HG02884 (cell line): Measurements from ENCODE around the gene PROK2.

ENCODE experiments used
- ATAC-seq: cut with Tn5 transposase; IDR thresholded peaks from one replicate; pipeline ENCODE4 v1.9.1; 2021; ENCODE audit warnings: mild to moderate bottlenecking, moderate library complexity; ENCODE audit not compliant: unreplicated experiment

Gene PROK2

DNA sequence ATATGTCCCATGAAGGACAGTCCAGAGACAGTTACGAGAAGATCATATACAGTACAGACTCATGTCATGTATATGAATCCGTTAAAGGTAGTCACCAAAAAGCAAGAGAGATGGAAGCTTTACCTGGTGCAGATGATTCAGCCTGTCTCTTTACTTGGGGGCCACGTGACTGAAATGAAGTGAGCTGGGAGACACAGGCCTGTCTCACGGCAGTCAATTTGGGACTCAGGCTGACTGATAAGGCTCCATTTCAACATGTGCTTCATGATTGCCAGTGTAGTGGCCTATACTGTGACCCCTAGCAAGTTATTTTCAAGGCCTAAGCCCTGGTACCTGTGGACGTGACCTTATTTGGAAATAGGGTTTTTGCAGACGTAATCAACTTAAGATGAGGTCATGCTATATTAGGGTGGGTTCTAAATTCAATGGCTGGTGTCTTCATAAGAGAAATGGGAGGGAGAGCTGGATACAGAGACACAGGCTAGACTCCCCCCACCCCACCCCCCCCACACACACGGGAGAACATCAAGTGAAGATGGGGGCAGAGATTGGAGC lies 3.0 kb upstream of the PROK2 start:
- ATAC-seq: no peak

DNA sequence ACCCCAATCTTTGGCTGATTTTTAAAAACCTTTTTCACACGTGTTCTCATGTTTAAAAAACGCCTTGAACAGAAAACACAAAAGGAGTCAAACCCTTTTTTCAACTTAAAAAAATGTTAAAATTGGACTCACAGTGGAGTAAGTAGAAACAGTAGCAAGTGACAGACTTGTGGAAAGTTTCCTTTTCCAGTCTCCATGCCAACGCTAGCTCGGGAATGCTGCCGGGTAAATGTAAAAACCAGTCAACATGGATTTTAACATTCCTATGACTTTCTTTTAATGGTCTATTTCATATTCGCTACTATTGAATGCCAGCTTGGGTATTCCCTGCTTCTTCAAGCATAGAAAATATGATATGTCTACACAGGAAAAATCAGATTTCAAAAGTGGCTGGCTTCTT lies 1.6 kb upstream of the PROK2 start:
- no peak for ATAC-seq

DNA sequence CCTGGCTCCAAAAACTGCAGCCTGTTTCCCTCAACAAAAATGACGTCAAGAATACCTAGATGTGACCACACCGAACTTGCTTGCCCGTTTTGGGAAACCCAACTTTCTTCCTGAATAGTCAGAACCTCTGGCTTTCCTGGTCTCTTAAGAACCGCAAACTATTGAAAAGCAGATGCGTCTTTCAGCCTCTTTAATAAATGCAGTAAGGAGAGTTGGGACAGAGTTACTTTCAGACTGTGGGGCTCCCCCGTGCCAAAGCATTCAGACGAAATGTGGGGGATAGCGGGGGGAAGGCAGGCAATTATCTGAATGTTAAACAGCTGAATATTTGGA lies 1.2 kb upstream of the PROK2 start:
- ATAC-seq: no peak

DNA sequence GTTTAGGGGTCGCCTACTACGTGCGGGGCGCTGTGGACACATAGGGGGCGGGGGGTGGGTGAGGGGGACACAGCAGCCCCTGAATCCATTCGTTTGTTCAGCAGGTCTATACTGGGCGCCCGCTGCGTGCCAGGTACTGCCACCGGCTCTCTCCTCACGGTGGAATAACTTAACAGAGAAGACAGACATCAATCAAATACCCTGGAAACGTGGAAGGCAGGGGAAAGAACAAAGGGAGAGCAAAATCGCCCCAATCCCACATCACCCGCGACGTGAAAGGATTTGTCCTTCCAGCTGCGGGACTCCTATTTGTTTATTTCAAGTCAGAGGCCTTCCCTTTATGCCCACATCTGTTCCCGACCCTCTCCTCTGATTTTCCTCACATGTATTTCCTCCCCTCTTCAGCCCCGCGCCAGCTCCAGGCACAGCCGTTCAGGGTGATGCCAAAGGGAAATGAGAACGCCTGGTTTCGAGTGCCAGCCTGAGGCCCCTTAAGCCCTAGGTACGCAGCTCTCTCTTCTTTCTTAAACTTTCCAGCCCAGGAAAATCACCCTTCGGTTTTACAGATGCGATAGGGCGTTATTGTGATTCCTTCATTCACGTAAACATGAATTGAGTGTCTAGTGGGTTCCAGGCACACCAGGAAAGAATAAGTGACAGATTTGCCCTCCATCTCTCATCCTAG lies 726 bp upstream of the PROK2 start:
- no peak for ATAC-seq

DNA sequence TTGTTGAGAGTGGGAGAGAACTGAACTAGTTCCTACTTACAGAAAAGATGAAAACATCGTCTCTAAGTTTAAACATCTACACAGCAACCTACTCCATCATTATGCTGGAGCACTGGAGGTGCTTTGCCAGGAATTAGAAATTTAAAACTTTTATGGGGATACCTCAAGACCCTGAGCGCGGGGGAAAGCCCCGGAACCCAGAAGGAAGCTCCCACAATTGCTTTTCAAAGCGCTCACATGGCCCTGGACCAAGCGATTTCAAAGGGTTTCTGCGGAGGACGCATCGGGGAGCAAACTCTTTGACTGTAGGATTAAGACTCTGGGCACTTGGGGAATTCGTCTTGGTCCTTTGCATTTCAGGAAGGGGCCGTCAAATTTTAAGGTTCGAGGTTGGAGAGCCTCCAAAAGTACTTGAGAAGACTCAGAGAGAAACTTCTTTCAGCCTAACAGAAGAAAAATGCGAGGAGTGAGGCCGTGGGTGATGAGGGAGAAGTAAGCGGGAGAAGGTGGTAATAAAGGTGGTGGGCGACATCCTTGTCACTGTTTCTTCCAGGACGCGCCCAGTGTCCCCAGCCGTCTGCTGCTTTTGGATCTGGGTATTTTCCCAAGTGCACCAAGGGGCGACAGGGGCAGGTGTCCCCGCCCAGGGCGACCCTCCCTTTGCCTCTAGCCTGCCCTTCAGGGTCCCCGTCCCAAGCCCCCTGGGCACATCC lies 591 bp downstream of the PROK2 start:
- no peak for ATAC-seq

DNA sequence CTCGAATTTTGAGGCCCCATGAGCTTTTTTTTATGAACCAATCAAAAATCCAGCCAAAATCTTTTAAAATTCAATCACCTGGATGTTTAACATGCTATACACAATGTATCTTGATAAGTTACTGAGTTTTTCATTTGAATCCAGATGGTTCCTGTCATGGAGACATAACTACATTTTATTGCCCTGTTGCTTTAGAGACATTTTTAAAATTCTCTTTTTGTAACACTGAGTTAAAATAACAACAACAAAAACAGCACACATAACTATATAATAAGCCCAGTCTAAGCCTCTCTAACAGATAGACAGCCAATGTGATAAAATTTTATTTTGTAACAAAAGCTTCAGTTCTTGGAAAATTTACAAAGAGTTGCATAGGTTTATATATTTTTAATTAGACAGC lies 1.8 kb downstream of the PROK2 start:
- ATAC-seq: no peak

DNA sequence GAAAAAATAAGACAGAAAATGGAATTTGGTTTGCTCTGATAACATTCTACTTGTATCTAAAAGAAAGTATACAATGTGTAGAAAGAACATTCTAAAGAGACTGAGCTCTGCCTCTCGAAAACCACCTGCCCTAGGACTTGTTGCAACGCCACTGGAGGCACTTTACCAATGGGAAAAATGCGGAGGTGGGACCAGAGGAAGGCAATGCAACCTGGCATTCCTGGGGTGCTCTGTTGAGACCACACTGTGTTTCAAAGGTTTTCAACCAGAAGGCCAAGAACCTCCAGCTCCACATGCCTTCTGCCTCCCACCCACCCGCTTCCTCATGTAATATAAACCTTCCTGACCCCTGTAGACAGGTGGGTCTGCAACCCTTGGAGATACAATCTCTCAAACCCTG lies 4.5 kb downstream of the PROK2 start:
- ATAC-seq: no peak

DNA sequence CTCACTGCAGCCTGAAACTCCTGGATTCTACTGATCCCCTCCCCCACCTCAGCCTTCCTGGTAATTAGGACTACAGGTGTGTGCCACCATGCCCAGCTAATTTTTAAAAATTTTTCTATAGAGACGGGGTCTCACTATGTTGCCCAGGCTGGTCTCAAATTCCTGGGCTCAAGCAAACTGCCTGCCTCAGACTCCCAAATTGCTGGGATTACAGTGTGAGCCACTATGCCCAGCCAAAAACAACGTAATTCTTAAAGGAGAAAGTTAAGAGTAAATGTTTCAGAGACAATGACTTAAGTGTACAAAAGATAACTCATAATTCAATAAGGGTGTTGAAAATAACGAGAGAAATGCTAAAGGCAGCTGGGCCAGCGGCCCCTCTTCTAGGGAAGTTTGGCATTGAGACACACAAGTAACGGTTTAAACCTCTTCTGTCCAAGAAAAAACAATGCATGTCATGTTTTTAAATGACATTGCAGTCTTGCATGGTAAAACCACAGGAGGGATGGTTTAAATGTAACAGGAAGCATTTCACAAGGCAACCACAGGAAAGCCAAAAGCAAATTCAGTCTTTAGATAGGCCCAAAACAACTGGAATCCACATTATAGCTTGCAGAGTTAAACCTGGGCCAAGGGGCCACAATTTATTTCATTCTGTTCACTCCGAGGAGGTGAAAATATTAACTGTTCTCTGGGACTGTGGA lies 5.1 kb downstream of the PROK2 start:
- no peak for ATAC-seq

DNA sequence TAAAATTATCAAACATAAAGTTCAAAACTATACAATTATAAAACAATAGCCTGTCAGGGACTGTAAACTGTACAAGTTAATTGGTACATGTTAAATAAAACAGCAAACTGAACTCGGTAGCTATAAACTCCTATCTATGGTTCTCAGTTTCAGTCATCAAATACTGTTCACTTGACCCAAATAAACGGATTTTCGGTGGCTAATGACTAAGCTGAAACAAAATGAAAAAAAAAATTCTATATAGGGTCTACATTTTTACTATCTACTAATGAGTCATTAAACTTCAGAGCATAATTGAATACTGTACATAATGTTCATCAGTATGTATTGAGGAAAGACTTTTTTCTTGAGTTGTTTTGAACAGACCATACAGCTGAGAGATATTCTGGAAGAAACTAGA lies 6.6 kb downstream of the PROK2 start:
- no peak for ATAC-seq

DNA sequence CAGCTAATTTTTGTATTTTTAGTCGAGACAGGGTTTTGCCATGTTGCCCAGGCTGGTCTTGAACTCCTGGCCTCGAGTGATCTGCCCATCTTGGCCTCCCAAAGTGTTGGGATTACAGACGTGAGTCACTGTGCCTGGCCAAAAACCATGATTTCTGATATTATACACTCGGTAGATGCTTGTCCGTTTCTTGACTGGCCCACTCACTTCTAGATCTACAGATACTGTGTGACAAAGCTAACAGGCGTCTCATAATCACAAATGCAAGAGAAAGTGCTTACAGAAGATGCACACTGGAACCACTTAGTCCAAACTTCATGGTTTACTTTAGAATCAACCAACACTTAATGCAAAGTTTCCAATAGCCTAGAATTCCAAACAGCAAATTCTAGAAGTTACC lies 8.4 kb downstream of the PROK2 start:
- ATAC-seq: no peak

DNA sequence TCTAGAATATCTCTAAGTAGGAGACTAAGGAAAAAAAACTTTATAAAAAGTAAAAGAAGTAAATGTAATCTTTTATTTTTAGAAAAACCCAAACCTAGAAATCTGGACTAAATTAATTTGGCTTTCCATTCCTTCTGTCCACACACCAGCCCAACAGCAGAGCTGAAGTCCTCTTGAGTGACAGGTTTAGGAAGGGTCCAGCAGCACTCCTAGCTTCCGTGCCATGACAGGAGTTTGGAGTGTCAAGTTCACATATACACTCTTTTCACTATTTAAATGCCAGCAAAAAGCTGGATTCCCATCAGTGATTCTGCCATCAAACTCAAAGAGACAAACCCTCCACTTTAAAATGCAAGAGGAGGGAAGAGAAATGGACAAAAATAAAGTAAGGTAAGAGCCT lies 13.1 kb downstream of the PROK2 start:
- no peak for ATAC-seq

DNA sequence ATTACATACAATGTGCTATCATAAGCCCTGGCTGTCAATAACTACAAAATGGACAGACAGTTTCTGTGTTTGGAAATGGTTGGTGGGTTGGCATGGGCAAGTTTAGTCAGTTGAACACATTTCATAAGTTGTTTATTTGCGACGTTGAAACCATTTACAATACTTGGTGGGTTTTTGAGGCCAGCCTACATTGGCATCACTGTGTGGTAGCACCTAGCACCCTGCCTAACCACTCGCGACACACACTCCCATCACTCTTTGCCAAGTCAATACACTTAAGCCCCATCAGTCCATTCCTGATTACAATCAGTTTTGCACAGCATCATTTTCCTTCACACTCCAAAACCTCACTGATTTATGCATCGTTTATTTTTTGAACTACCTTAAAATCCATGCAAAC lies 13.8 kb downstream of the PROK2 start:
- no peak for ATAC-seq

DNA sequence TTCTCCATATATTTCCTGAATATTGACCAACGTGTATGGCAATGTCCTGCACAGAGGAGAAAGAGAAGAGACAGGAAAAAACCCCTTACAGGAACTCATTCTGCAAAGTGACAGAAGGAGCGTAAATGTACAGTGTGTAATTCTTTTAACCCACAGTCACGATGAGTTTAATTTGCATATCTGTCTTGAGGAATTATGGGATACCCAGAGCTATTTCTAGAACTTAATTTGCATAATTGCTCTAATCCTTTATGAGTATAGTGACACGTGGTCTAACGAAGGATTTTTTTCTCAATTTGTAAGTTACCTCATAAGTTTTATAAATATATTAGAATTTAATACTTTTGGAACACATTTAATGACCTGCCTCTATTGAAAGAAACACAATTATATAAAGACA lies 21.5 kb downstream of the PROK2 start:
- ATAC-seq: no peak

DNA sequence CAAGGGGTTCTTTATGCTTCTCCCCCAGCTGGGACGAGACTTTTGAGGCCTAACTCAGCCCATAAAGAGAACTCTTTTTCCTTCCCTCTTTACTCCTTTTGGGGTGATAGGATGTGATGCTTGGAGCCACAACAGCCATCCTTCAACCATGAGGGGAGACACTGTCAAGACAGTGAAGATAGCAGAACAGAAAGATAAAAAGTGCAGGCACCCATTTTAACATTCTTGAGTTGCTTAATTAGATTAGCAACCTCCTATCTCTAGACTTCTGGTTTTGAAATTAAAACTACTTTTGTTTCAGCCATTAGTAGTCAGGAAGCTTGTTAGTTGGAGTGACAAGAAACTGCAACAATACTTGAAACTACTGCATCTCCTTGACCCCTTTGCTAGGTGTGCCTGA lies 24.8 kb downstream of the PROK2 start:
- ATAC-seq: no peak

DNA sequence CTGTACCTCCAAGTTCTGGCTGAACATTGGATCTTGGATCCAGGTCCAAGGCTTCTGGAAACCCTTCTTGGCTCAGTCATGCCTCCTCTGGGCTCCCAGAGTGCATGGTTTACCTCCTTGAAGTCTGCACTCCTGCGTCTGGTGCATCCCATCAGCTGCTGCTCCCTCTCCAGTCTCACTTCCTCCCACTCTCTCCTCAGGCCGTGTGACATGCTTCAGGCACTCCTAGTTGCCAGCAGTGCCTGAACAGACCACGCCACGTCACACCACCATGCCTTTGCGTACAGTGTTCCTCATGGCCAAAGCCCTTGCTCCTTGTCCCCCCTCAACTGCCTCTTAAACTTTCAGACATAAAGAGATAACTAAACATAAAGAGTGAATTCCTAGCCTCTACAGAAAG lies 25.5 kb downstream of the PROK2 start:
- no peak for ATAC-seq

DNA sequence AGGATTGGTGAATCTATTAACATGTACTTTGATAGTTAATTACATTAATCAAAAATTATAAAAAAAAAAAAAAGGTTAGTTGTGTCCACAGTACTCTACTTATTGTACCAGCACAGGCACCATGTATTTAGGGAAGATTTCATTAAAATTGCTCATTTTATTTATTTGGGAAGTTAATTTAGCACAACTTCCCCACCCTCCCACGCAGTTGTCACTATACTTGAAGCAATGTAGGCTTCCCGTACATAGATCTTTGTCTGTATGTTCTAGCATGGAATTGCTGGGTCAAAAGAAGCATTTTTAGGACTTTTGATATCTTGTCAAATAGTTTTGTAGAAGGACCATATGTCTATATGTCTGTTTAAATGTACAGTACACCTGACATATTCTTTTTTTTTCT lies 26.9 kb downstream of the PROK2 start:
- no peak for ATAC-seq

DNA sequence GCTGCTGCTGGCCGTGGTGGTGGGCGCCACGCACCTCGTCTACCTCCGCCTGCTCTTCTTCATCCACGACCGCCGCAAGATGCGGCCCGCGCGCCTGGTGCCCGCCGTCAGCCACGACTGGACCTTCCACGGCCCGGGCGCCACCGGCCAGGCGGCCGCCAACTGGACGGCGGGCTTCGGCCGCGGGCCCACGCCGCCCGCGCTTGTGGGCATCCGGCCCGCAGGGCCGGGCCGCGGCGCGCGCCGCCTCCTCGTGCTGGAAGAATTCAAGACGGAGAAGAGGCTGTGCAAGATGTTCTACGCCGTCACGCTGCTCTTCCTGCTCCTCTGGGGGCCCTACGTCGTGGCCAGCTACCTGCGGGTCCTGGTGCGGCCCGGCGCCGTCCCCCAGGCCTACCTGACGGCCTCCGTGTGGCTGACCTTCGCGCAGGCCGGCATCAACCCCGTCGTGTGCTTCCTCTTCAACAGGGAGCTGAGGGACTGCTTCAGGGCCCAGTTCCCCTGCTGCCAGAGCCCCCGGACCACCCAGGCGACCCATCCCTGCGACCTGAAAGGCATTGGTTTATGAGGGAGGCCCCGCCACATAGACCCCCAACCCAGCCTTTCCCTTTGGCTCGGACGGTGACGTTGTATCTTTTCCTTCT lies 30.2 kb downstream of the PROK2 start:
- ATAC-seq: no peak

DNA sequence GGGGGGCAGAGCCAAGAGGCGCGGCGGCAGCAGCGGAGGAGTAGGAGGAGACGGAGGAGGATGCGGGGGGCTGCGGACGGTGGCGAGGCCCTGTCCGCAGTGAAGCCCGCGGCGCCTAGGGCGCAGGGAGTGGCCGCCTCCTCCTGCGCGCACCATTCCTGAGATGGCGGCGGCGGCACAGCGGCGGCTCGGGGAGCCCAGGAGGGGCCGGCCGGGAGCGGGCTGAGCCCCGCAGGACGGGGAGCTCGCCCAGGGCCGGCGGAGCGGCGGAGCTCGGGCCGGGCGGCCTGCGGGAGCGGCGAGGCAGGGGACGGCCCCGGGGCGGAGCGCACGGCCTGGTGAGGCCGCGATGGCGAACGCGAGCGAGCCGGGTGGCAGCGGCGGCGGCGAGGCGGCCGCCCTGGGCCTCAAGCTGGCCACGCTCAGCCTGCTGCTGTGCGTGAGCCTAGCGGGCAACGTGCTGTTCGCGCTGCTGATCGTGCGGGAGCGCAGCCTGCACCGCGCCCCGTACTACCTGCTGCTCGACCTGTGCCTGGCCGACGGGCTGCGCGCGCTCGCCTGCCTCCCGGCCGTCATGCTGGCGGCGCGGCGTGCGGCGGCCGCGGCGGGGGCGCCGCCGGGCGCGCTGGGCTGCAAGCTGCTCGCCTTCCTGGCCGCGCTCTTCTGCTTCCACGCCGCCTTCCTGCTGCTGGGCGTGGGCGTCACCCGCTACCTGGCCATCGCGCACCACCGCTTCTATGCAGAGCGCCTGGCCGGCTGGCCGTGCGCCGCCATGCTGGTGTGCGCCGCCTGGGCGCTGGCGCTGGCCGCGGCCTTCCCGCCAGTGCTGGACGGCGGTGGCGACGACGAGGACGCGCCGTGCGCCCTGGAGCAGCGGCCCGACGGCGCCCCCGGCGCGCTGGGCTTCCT lies 31.0 kb downstream of the PROK2 start, which contains the start of gene GPR27:
Gene GPR27 (plus strand): TSS at position 155 of the 909 bp plus-strand sequence. CDS start 195 bp downstream, at position 350.
- ATAC-seq: no peak

DNA sequence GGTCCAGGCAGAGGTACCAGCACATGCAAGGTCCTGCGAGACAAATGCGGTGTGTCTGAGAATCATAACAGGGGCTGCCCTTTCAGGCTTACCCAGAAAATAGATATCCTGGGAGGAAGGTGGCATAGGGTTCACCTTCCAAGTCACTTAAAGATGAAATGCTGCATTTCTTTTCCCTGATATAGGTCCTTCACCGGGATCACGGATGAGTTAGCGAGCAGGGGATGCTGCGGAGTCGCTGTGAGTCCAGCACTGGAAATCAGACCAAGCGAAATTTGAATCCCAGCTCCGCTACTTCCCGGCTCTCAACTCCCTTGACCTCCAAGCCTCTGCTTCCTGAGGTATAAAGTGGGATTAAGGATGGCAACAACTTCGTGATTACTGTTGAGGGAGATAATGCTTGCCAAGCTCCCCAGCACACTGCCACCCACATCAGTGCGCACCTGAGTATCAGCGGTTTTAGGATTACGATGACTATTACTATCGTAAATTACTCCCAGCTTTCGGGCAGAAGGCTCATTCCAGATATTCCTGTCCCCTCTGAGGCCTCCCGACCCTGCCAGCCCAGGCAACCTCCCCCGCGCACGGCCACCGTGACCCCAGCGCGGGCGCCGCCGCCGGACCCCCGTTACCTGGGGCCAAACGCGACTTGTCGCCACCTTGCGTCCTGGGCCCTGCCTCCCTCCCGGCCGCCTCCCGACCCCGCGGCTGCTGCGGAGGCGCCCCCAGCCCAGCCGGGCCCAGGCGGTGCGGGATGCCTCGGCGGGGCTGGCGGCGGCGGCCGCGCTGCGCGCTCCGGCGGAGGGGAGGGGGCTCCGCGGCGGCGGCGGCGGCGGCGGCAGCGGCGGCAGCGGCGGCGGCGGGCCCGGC lies 31.9 kb downstream of the PROK2 start:
- ATAC-seq: no peak
